Retinal pigment epithelial cell (primary cell): ENCODE measurements around the gene VAV2.
A peak's percentile ranks its signal among the peaks of the same experiment; 100 is the strongest.

Experiments
- DNase-seq: peaks from one replicate; pipeline ENCODE4 v3.0.0-alpha.2; 2010; ENCODE audit warnings: low read depth
- H3K4me3 ChIP-seq: 2 replicates; pipeline ENCODE4 v1.5.1; 2011; ENCODE audit warnings: mild to moderate bottlenecking, low read length, control low read depth, moderate library complexity
- CTCF ChIP-seq: conservative IDR thresholded peaks from 2 replicates; pipeline ENCODE4 v1.5.1; 2011; ENCODE audit warnings: low read depth, low read length, control low read depth, inconsistent platforms

The VAV2 gene

GRCh38 chr9:134026581-134026980 lies 34.5 kb upstream of the VAV2 start:
- no peak for TF ChIP-seq CTCF
- no peak overlapping the region for H3K4me3 ChIP-seq
- no peak for DNase-seq

- peak overlapping the region; percentile 76 for H3K4me3 ChIP-seq
- DNase-seq, result no peak
- peak; percentile 34 for TF ChIP-seq CTCF
Measured at GRCh38 chr9:134025606-134026541, 33.8 kb upstream of the VAV2 start.

- peak within 1 kb of the TSS; percentile 76 for H3K4me3 ChIP-seq
- peak; percentile 99 for DNase-seq
- TF ChIP-seq CTCF, result no peak
Measured at GRCh38 chr9:134024828-134025605, 32.9 kb upstream of the VAV2 start, which contains the start of gene BRD3OS. BRD3OS (plus strand) TSS chr9:134025481; CDS start chr9:134026748, 1,267 bp downstream.

GRCh38 chr9:134024214-134024792 lies 32.2 kb upstream of the VAV2 start:
- DNase-seq, result no peak
- peak overlapping the region; percentile 41 for H3K4me3 ChIP-seq
- TF ChIP-seq CTCF, result no peak

GRCh38 chr9:134014946-134015345 lies 22.8 kb upstream of the VAV2 start:
- DNase-seq, result no peak
- TF ChIP-seq CTCF, result no peak
- H3K4me3 ChIP-seq, result no peak overlapping the region

- no peak overlapping the region for H3K4me3 ChIP-seq
- no peak for TF ChIP-seq CTCF
- DNase-seq, result no peak
Measured at GRCh38 chr9:134011401-134011800, 19.3 kb upstream of the VAV2 start.
